NOMO-1 treated with dmso at 0.1 percent for 144 hours (cell line): ENCODE data around the gene CASP12.
"Not testable (repeated sequence)": the region's sequence is repeated elsewhere in the genome, so short reads cannot be mapped to it uniquely, and the experiment has no call there.

Experiments used
- DNase-seq: peaks from one replicate; lab custom pipeline; 2025; ENCODE audit not compliant: unreplicated experiment; lab: John Stamatoyannopoulos, UW

Gene CASP12

GRCh38 chr11:104897891-104898684 lies at the start of gene CASP12:
CASP12 (minus strand) TSS chr11:104898460.
- no peak for DNase-seq

- DNase-seq = peak; percentile 27
These were observed 48.6 kb upstream of the CASP12 start for GRCh38 chr11:104946907-104947306.

- DNase-seq = no peak
These were observed 45.8 kb upstream of the CASP12 start for GRCh38 chr11:104944076-104944475.

- DNase-seq = no peak
These were observed 45.3 kb upstream of the CASP12 start for GRCh38 chr11:104943561-104943960.

- no peak for DNase-seq
These were observed 36.3 kb upstream of the CASP12 start for GRCh38 chr11:104934594-104934993.

GRCh38 chr11:104934073-104934472 lies 35.8 kb upstream of the CASP12 start:
- not testable (repeated sequence) for DNase-seq

GRCh38 chr11:104928811-104929210 lies 30.6 kb upstream of the CASP12 start:
- no peak for DNase-seq

- DNase-seq = no peak
These were observed 28.7 kb upstream of the CASP12 start for GRCh38 chr11:104926771-104927611.

GRCh38 chr11:104925850-104926249 lies 27.6 kb upstream of the CASP12 start:
- DNase-seq = no peak

- no peak for DNase-seq
These were observed 20.0 kb upstream of the CASP12 start for GRCh38 chr11:104918113-104918824.

GRCh38 chr11:104917271-104918112 lies 19.2 kb upstream of the CASP12 start:
- DNase-seq = no peak

GRCh38 chr11:104916442-104916841 lies 18.2 kb upstream of the CASP12 start:
- no peak for DNase-seq

GRCh38 chr11:104912102-104912501 lies 13.8 kb upstream of the CASP12 start:
- no peak for DNase-seq

GRCh38 chr11:104908186-104908531 lies 9.9 kb upstream of the CASP12 start:
- DNase-seq = no peak

- DNase-seq = no peak
These were observed 9.4 kb upstream of the CASP12 start for GRCh38 chr11:104907521-104908185.

GRCh38 chr11:104905271-104905670 lies 7.0 kb upstream of the CASP12 start:
- DNase-seq = no peak

GRCh38 chr11:104899226-104899625 lies 966 bp upstream of the CASP12 start:
- no peak for DNase-seq

- no peak for DNase-seq
These were observed 389 bp upstream of the CASP12 start for GRCh38 chr11:104898685-104899013.

- DNase-seq = no peak
These were observed 2.6 kb downstream of the CASP12 start for GRCh38 chr11:104895634-104896033.

GRCh38 chr11:104893876-104894275 lies 4.4 kb downstream of the CASP12 start:
- no peak for DNase-seq
